Femur (tissue), 1 donor: ENCODE data around the gene GTF2IRD1.
"Not testable (repeated sequence)": the region's sequence is repeated elsewhere in the genome, so short reads cannot be mapped to it uniquely, and the experiment has no call there.

Experiments used
- DNase-seq: peaks from one replicate; pipeline ENCODE4 v3.0.0-alpha.2; 2017

GTF2IRD1 gene

DNA sequence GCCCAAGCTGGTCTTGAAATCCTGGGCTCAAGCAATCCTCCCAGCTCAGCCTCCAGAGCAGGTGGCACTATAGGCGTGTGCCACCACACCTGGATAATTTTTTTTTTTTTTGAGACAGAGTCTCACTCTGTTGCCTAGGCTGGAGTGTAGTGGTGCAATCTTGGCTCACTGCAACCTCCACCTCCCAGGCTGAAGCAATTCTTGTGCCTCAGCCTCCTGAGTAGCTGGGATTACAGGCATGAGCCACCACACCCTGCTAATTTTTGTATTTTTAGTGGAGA lies 16.5 kb upstream of the GTF2IRD1 start:
- not testable (repeated sequence) for DNase-seq

GRCh38 chr7:74438327-74438726 lies 15.4 kb upstream of the GTF2IRD1 start:
- DNase-seq: no peak

- DNase-seq: no peak
Measured at GRCh38 chr7:74439541-74439940, 14.2 kb upstream of the GTF2IRD1 start.

DNA sequence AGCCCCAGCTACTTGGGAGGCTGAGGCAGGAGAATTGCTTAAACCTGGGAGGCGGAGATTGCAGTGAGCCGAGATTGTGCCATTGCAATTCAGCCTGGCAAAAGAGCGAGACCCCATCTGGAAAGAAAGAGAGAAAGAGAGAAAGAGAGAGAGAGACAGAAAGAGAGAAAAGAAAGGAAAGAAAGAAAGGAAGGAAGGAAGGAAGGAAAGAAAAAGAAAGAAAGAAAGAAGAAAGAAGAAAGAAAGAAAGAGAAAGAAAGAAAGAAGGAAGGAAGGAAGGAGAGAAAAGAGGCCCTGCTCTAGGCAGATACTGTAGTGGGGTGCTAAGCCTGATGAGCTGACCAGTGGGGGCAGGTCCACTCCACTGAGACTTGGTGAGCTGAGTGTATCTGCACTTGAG lies 13.6 kb upstream of the GTF2IRD1 start:
- not testable (repeated sequence) for DNase-seq

DNA sequence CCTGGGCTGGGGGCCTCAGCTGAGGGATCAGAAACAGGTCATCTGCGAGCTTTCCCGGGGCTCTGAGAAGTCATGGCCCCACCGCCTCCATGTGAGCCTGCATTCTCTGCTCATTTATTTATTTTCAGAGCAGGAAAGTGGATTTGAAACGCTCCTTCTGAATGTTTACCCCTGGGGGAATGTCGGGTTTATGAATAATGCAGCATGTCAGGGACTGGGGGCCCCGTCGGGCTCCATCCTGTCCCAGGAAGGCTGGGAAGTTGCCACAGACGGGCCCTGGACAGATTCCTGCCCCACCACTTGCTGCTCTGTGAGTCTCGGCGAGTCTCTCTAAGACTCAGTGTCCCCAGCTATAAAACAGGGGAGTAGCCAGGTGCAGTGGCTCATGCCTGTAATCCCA lies 11.9 kb upstream of the GTF2IRD1 start:
- DNase-seq: no peak

GRCh38 chr7:74443543-74444247 lies 10.0 kb upstream of the GTF2IRD1 start:
- DNase-seq: no peak

GRCh38 chr7:74449144-74449543 lies 4.6 kb upstream of the GTF2IRD1 start:
- DNase-seq: no peak

- no peak for DNase-seq
Measured at GRCh38 chr7:74449809-74450397, 3.8 kb upstream of the GTF2IRD1 start.

DNA sequence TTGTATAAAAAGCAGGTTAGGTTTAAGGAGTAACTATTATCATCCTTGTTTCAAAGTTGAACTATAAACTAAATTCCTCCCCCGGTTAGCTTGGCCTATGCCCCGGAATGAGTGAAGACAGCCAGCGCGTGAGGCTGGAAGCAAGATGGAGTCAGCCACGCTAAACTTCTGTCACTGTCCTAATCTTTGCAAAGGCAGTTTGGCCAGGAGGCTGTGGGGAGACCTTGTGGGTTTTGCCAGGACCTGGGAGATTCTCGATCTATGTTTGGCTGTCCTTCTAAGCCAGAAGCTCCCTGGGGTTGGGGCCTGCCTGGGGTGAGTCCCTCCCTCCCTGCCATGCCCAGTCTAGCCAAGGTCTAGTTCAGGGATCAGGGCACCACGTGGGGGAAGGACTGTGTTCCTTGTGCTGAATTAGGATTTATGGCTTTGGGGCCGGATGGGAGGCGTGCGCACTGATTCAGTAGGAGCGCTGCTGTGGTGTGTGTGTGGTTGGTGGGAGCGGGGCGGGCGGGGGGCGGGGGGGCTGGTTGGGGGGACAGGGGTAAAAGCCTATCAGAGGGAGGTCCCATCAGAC lies 871 bp upstream of the GTF2IRD1 start:
- peak; percentile 62 for DNase-seq

GRCh38 chr7:74454021-74454924 lies 567 bp downstream of the GTF2IRD1 start:
- DNase-seq: peak; percentile 50

GRCh38 chr7:74454925-74455288 lies 1.2 kb downstream of the GTF2IRD1 start:
- peak; percentile 40 for DNase-seq

DNA sequence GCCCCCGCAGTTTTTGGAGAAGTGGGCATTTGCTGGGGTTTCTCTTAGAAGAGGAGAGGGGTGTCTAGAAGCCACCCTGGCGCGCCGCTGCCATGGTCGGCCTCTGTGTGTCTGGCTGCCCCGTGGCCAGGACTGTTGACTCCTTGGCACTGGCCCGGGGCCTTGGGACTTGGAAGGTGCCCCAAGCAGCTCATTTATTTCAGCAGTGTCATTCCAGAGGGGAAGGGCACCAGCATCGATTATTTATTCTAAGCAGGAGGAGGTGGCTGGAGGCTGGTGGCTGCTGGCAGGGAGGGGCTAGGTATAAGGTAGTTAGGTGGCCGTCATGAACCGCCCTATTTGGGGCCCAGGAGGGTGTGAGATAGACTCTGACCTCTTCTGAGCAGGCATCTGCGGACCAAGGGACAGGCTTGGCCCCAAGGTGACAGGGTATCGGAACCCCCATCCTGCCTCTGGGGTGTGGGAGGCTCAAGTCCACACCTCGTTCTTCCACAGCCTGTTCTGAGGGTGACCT lies 1.6 kb downstream of the GTF2IRD1 start:
- DNase-seq: no peak

DNA sequence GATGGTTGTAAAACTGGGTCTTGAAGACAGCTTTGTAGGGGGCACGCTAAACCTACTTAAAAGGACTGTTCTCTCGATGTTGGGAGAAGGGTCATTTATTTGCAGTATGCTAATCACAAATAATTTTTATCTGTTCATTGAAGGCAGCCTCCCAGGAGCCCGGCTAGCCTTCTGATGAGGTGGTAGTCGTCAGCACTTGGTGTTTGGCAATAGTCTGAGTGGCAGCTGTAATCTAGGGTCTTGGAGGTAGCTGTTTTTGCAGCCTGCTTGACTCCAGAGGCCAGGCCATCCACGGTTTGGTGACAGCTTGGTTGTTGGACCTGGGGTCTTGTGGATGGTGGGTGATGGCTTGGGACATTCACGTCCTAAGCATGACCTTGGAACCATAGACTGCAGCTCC lies 2.2 kb downstream of the GTF2IRD1 start:
- no peak for DNase-seq

DNA sequence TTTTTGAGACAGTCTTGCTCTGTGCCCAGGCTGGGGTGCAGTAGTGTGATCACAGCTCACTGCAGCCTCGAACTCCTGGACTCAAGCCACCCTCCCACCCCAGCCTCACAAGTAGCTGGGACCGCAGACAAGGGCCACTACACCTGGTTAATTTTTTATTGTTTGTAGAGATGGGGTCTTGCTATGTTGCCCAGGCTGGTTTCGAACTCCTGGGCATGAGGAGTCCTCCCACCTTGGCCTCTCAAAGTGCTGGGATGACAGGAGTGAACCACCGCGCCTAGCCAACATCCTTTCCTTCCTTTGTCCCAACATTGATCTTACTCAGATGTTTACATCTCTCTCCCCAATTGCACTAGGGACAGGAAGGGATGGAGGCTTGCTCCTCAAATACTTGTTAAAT lies 3.3 kb downstream of the GTF2IRD1 start:
- no peak for DNase-seq

GRCh38 chr7:74461970-74462706 lies 8.4 kb downstream of the GTF2IRD1 start:
- no peak for DNase-seq

DNA sequence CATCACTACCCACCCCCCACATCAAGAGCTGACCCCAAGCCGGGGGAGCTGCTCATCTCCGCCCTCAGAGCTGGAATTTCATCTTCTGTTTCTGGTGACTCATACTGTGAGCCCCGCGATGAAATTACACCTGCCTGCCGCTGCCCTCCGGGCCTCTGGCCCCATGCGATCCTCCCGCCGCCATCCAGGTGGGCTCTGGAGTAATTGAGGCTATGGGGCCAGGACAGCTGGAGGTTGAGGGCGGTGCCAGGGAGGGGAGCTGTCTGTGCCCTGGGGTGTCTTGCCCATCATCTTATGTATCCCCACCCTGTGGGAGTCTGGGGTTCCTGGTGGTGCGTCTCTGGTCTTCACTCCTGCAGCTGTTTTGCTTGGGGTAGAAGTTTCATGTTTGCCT lies 9.0 kb downstream of the GTF2IRD1 start:
- DNase-seq: no peak

DNA sequence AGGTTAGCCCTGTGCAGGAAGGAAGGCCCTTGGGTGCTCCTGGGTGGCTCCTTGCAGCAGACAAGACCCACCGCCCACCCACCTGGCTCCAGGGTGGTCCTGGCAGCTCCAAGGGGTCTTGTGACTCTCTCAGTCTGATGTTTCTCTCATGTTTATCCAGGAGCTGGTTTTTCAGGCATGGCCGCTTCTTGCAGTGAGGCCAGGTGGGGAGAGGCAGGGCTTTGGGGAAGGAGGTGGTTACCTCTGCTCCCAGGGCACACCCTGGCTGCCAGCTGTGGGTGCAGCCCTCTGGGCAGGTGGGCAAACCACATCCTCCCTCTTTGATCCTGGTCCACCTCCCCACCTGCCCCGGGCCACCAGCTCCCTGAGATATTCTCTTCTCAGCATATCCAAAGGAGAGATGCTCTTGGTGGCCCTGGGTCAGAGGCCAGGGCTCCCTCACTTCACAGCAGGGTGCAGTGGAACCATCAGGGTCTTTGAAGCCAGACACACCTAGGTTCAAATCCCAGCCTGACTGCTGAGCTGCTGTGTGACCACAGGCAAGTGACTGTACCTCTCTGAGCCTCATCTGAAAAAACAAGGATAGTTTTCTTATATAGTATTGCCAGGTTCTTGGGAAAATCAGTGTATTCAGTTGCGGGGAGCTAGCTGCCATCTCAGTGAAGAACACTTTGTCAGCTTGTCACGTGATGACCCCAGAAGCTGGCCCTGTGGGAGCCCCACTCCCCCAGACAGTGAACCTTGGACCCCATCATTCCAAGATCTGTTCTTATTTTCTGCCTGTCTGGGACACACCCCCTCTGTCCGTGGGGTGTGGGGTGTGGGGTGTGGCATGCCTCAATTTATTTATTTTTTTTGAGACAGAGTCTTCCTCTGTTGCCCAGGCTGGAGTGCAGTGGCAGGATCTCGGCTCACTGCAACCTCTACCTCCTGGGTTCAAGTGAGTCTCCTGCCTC lies 11.5 kb downstream of the GTF2IRD1 start:
- no peak for DNase-seq

DNA sequence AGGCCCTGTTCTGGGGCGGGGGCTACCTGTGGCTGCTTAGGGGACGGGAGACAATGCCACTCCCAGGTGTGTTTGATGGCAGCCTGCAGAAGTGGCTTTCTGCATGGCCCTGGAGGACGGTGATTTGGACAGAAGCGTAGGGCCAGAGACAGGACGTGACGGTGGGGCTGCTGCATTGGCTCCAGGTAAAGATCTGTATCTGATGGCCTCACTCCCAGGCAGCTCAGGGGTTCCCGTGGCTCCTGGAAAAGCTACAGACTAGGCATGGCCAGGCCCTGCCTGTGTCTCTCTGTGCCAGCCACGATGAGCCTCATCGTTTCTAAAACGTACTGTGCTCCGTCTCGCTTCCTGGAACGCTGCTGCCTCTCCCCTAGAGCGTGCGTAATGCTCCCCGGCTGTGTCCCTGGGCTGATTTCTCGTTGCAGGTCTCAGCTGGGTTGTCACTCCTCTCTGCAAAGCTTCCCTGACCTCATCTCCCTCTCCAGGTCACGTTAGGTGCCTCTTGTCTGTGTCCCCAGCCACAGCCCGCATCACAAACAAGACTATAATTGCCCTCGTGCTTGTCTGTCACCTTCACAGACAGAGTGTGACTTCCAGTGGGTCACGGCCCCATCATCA lies 12.6 kb downstream of the GTF2IRD1 start:
- no peak for DNase-seq

GRCh38 chr7:74467876-74468275 lies 14.2 kb downstream of the GTF2IRD1 start:
- no peak for DNase-seq

GRCh38 chr7:74470504-74470903 lies 16.8 kb downstream of the GTF2IRD1 start:
- no peak for DNase-seq

- DNase-seq: no peak
Measured at GRCh38 chr7:74473116-74473515, 19.4 kb downstream of the GTF2IRD1 start.
